D341Med (cell line): Measurements from ENCODE around the gene ETV6.

Experiments
- DNase-seq: peaks from one replicate; pipeline ENCODE4 v3.0.0; 2012; ENCODE audit warnings: low spot score

The ETV6 gene

DNA sequence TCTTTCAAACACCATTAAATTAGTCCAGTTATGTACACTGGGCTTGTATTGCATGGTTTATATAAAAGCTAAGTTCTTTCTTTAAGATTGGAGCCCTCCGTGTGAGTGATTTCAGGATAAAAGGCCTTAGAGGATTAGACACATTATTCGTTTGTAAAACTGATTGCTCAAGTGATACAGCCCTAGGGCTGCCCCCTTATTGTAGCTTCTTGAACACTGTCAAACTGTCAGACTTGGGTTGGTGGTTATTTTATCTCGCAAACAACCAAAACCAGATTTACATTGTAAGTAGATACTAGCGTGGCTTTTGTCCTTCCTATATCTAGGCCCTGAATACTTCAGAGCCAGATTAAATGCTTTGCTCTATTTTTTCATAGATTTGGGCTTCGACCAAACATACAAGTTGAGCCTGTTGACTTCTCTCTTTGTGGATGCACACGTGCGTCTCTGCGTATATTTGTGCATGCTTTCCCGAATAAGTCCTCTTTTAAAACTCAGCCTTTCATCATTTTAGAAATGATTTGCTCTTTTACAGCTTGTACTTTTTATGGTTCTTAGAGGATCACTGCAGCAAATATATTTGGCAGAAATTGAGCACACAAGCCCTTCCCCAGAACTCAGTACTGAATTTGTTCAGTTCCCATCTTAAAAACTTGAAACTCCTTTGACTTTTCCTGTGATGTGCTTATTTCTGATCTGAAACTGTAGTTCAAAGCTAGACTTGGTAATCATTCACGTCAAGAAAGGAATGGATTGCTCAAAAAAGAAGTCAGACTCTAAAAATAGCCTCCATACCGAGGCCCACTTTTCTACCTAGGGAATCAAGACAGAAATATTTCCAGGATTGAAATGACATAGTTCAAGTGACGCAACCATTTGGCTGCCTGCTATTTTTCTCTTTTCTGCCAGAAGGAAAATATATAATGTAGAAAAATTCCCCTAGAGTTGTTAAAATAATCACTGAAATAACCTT is 129.5 kb downstream of the ETV6 start:
- DNase-seq: no peak

DNA sequence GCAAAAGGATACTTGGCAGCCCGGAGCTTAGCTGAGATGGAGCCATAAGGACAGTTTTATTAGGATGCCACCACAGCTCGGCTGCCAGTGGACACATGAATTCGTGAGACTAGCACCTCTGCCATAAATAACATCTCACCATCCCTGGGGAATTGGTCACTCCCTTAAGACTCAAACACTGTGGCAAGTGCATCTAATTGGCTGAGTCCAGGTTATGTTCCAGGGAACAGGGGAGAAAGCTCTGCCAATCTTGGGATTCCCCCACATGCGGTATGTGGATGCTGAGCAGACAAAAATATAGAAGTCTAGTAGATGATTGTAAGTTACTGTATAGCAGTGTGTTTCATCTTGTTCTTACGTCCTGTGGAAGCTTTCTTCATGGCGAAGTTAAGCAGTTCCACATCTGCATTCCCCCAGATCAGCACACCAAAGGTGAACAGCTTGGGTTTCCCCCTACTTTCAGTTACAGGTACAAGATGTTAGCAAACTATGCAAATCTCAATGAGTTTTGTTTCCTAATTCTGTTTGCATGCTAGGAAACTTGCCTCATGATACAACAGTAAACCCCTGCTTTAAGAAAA is 131.1 kb downstream of the ETV6 start:
- no peak for DNase-seq

DNA sequence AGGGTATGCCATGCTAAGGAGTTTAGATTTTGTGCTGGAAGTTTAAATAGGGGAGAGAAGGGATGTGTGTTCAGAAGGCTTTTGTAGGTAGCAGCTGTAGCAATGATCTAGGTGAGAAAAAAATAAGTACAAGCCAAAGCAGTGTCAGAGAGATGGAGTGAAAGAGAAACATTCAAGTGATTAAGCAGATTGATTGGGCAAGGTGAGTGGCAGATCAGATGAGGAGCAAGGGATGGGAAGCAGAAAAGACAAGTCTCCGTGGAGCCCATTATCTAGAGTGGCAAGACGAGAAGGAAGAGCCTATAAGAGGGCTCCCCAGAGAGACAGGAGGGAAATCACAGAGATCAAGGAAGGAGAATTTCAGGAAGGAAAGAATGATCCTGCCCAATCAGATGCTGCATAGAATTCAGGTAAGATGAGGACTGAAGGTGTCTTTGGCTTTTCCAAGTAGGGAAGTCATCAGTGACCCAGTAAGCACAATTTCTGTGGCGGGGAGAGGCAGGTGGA is 133.5 kb downstream of the ETV6 start:
- DNase-seq: no peak

DNA sequence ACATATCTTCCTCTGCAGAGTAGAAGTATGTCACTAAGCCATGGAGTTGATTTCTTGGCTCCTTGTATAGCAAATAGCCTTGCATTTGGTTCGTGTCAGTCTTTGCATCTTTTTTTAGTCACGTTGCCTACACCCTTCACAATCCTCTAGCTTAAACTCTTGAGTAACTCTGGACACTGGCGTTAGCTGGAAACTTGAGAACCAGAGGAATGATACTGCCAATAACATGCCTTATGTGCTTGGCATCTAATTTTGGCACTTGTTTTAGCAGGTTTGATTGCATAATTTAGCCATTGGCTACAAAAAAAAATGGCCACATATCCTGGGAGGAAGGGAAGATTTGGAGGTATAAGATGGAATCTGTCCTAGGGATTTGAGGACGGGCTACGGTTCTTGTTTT is 136.2 kb downstream of the ETV6 start:
- DNase-seq: no peak

DNA sequence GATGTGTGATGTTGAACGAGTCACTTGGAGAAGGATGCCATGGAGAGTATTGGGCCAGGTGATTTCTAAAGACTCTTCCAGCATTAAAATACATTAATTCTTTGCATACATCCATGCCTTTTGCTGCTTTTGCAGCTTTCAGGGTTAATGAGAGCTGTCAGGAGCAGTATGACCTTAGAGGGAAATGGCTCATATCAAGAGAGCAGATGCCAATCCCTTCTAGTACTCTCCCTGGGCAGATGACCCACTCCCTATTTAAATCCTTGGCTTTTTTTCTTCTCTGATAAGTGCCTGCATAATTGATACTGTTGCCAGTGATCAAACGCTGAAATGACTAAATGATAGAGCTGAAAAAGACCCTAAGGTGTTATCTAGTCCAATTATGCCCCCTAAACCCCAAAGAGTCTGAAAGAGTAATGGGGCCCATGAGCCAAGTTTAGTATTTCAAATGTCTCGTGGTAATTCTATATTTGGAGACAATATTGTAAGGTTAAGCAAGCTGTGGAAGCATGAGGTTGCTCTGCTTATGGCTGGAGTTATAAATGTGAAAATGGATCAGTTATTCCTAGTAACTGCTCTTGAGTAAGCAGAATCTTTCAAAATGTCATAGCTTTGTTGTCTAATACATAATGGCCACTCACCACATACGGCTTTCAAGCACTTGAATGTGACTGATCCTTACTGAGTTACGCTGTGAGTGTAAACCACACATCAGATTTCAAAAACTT is 137.3 kb downstream of the ETV6 start:
- no peak for DNase-seq

DNA sequence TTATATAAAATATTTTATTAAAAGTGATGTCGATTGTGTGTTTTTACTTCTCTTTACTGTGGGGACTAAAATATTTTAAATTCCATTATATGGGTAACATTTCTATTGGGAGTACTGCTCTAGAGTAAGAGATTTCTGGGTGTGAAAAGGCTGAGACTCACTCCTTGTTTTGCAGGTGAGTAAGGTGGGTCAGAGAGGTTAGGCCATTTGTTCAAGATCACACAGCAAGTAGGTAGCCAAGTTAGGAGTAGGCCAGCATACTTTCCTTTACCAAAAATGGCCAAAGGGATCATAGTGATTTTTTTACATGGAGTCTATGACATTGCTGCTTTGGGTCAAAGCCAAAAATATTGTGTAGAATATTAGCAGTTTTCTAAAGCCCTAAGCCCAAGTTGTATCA is 138.0 kb downstream of the ETV6 start:
- DNase-seq: no peak

DNA sequence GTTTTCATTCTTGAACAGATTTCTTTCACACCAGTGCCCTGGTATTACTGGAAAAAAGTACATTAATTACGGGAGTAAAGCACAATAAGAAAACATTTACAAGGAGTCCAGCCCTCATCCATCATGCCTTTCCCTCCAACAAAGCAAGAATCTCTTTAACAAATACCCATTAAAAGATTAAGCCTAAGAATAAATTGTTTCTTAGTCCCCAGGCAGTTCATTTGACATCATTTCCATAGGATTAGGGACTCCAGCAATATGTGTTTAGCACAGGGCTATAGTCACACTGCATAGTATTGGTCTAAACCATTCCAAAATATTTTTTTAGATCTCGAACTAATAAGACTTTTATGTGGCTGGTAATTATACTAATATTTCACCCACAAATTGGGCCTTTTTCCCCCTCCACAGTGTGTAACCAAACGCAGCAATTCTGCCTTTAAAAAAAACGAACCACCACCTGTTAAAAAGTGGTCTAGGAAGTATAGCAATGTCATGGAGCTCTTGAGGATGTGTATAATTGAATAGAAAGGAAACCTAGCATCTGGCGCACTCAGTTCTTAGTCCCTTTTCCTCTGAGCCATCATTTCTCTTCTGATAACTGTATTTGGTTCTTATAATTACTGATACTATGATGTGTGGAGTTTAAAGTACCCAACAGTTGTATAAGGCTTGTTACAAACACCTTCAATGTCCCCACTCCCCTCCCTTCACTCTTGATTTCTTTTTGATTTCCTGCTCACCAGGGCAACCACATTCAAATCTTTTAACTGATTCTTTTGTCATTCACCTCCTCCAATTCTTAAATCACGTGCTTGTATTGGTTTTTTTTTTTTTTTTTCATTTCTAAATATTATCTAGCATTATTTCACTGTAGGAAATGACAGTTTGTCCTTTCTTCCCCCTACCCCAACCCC is 138.7 kb downstream of the ETV6 start:
- no peak for DNase-seq

DNA sequence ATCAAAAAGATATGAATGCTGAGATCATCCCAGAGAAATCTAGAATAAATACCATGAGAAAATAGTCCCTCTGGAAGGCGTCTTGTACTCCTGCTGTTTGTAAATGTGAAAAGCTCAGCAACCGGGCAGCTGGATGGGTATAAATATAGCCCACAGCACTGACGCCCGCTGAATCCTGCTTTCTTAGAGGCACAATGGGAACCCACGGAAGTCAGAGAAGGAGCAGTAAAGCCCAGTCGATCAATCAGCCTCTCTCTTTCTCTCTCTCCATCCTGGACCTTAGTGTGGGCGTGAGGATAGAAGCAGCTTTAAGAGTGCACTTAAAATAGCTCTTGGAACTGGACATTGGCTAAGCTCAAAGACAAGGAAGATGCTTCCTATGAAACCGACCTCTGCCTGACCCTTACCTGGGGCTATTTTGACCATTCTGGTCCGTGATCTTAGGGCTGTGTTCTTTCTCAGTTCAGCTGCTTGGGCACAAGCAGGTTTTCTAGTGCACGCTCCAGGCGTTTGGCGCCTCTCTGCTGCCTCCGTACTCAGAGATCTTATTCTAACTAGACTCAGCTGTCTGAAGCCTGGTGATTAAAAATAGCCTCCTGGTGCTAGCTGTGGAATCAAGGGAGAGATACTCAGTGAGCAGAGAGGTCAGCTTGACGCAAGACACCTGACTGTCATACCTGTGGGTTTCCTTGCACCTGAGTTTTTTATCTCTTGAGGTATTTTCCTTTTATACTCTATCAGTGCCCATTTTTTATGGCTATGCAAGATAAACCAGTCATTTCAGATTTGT is 144.6 kb downstream of the ETV6 start:
- DNase-seq: no peak

DNA sequence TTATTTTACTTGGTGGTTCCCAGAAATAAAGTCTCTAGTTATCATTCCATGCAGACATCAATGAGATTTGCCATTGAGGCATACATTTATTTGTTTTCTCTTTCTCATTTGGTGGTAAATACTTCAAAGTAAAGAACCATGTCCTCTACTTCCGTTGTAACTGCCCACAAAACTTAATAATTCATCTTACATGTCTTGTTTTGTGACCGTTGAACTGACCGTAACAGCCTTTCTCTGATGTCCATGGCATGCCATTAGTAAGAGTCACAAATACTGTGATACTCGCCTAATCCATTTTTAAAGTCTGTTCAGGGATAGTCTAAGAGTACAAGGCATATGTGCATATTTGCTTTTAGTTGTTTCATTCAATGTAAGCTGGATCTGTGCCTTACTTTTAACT is 145.3 kb downstream of the ETV6 start:
- no peak for DNase-seq

DNA sequence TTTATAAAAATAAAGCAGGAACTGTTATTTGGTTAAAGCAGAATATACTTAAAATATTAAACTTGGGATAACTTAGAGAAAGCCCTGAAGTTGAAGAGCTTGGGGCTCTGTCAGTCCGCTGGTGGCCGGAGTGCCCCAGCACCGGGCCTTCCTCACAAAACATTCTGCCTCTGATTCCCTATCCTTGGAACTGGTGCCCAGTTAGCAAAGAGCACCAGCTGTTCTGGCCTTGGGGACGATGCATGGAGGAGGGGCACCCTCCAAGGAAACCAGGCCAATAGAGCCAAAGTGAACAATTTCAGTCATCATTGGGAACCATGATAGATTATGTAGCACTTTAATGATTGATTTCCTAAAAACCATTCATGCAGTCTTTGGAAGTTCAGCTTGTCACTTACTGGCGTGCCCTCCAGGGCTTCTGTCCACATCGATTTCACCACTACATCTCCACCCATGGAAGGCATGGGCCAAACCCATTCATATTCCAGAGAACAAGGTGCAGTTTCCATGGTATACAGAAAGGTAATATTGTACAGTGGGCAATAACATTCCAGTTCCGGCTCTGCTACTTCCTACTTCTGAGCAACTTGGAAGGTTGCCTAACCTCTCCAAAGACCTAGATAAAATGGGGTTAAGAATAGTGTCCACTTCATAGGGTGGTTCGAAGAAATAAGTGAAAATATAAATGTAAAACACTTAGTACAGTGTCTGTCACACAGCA is 145.9 kb downstream of the ETV6 start:
- DNase-seq: no peak

DNA sequence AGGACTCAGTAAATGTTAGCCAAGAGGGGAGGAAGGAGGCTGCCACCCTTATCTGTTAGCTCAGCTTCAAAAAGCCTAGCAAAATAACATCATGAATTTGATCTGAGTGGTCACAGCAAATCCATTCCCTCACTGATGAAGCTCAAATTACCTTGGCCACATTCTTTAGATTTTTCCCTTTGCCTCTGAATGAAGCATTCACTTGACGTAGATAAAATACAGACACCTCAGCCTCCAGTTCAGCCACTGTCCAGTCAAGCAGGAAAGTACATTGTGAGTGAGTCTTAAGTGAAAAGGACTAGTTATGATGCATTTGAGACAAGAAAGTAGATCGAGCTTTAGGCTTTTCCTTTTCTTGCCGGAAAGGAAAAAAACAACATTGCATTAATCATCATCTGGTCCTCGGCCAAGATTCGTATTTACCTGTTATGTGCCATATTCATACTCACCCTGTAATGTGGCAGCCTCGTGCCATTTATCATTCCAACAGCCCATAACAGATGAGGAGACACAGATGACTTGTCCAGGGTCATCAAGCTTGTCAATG is 146.5 kb downstream of the ETV6 start:
- DNase-seq: no peak

DNA sequence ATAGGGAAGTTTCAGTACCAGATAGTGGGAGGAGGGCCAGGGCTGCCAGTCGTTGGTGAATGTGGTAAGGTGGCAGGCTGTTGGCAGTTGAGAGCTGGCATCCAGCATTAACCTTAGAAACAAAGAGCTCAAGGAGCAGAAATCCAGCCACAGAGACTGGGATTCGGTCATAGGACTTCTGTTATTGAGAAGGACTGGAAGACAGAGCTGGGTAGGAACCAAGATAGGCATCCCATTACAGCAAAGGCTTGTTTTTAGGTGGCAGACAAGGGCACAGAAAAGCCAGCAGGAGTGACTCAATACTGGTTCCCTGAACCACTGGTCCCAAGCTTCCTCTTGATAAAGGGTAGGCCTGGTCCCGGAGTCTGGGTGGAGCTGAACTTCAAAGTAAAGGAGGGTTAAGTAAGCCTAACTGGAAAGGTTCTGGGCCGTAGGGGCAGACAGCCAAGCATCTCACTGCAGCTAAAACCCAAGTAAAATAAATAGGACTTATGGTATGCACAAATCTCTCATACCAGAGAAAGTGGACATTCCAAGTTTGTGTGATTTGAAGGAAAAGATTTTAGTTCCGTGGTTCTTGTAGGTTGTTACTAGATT is 147.9 kb downstream of the ETV6 start:
- no peak for DNase-seq

DNA sequence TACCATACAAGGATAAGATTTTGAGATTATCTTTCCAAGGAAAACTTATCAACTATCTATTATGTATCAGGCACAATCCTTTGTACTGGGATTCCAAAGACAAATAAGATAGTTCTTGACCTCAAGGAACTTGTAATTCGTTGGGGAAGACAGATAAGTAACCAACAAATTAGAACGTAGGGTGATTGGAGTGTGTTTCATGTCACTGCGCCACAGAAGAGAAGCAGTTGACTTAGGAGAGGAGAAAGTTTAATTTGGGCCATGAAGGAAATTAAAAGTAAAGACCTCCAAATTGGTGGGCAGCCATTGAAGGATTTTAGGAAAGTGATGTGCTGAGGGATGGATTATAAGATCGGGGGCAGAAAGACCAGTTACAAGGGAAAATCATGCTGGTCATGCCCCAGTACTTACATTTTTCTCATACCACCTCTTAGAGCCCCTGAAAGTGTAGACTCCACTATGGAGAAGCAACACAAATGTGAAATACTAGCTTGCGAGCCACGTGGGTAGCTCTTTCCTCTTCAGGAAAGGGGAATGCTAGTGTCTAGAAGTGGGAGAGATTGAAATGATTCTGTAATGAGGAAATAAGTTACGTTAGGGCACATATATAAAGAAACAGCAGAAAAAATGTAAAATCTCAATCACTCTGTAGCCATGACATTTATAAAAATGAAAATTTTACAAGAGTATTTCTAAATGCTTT is 148.7 kb downstream of the ETV6 start:
- no peak for DNase-seq

DNA sequence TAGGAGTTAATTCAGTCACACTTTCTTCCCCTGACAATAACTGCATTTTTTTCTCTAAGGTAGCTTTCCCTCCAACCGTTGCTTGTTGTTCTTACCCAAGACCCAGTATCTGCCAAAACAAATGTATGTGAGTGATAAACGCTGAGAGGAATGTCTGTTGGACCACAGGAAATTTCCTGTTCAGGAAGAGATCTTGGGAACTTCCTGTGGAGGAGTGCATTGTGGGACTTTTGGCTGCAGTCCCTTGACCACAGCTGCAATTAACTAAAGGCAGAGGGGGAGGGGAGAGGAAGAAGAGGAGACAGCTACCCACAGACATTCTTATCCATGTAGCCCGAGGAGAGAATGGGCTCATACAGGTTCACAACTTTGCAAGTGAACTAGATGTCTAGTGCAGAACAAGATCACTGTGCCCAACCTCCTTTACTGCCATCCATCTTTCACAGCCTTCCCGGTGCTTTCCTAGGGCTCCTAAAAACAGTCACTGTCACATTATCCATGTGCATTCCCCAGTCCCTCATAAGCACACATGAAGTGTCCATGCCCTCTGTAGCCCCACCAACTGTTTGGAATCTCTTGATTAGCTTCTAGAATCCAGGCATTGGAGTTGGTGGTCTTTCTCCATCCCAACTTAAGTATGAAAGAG is 149.5 kb downstream of the ETV6 start:
- no peak for DNase-seq

DNA sequence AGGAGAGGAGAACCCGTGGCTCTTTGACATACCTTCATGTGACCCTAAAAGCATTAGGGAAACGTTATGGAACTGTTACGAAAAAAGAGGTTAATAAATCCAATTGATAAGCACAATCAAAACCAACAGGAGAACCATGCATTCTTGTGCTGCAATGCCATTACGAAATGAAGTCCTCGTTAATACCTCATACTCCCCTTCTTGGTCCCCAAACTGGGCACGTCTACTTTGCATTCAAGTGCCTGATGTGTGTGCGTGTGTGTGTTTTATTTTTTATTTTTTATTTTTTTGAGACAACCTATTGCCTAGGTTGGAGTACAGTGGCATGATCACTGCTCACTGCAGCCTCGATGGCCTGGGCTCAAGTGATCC is 150.0 kb downstream of the ETV6 start:
- no peak for DNase-seq

DNA sequence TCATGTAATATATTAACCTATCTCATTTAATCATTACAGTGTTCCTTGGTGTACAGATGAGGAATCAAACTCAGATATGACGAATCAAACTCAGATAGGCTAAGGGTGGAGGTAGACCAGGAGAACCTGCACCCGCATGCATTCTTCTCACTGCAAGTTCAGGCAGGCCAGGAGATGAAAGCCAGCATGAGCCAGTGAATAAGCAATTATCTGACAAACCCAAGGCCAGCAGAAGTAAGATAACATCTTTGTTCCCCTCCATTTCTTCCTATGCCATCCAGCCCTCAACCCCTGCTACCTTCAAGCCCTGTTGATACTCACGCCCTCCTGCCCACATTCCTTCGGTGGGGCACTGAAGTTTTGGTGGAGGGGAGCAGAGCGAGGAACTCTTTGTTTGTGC is 152.2 kb downstream of the ETV6 start:
- no peak for DNase-seq

DNA sequence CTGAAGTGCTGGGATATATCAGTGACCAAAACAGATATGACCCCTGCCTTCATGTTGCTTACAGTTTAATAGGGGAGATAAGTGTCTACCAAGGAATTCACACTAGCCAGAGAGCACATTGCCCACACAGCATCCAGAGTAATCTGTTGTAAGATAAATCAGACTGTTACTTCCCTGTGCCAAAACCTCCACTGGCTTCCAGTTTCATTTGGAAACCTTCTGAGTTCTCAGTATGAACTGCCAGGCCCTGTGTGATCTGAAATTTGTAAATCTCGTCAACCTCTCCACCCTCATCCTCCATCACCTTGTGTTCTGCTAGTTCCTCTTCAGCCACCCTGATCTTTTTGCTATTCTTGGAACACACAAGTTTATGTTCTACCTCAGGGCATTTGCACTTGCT is 154.7 kb downstream of the ETV6 start:
- no peak for DNase-seq

DNA sequence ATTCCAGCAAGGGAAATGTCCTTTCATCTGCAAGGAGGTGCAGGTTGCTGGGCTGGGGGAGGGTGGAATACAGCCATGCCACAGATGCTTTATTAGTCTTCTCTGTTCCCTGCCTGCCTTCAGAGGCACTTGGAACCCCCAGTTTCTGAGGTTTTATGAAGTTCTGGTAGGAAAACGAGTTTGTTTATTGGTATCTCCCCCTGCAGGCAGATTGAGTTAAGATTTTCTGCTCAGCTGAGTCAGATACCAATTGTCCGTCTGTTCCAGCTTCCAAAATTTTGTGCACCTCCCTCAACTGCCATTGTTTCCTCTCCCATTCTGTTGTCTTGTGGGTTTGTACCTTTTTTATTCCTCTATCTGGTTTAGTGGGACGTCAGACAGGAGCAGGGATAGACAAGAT is 155.6 kb downstream of the ETV6 start:
- no peak for DNase-seq
